Subcutaneous adipose tissue (tissue), 4 donors: ENCODE results near the gene LENG1. TPM values are rescaled to one million over a fixed set of nuclear protein-coding genes. Genes with fewer than 3 reads are reported as not detected.

Experiments
- total RNA-seq, 4 donors: library from RNA; depleted of rRNA; stranded (reverse); fragments of >200 nt; gene quantifications; one replicate each; pipeline ENCODE4 v1.1.0, GENCODE V29; 2016
- TF ChIP-seq, protein P1 (sequence below): fragments of 450-650 bp; IDR thresholded peaks from one replicate; pipeline ENCODE4 v1.5.1; 2016; ENCODE audit warnings: low read depth, mild to moderate bottlenecking, control low read depth, antibody characterized with exemption, moderate library complexity

LENG1 gene
- total RNA-seq, 4 donors from 2014 or later, result 2.9 to 12.8 (median 5.2) TPM

DNA sequence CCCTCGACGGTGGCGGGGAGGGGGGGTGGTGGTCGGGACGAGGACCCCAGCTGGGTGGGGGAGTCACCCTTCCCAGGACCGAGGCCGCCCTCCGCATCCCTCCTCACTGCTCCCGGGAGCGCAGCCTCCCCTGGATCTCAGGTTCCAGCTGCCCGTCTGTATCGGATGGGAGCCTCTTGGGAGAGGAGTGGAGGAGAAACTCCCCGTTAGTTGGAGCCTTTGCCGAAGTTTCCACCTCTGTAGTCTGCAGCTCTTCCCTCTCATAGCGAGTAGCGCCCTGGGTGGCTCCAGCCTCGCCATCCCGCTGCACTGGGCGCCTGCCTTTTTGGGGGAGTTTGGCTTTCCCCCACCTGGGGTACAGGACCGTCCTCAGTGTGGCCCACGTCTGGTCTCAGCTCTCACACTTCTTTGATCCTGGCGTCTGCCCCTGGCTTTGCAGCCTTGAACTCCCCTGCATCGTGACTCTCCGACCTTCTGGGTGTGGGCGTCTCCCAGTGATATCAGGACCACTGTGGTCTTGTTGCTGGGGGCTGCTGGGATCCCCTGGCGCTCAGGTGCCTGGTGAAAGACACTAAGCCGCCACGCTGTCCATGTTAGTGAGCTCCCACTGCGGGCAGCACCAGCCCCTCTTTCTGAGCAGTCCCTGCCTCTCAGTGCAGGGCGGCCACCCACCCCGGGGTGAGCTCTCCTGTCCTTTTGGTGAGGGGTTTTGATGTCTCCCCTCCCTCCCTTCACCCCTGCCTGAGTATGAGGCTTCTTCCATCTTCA lies 20.8 kb downstream of the LENG1 start:
- TF ChIP-seq, protein P1, sequence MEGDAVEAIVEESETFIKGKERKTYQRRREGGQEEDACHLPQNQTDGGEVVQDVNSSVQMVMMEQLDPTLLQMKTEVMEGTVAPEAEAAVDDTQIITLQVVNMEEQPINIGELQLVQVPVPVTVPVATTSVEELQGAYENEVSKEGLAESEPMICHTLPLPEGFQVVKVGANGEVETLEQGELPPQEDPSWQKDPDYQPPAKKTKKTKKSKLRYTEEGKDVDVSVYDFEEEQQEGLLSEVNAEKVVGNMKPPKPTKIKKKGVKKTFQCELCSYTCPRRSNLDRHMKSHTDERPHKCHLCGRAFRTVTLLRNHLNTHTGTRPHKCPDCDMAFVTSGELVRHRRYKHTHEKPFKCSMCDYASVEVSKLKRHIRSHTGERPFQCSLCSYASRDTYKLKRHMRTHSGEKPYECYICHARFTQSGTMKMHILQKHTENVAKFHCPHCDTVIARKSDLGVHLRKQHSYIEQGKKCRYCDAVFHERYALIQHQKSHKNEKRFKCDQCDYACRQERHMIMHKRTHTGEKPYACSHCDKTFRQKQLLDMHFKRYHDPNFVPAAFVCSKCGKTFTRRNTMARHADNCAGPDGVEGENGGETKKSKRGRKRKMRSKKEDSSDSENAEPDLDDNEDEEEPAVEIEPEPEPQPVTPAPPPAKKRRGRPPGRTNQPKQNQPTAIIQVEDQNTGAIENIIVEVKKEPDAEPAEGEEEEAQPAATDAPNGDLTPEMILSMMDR, result no peak

DNA sequence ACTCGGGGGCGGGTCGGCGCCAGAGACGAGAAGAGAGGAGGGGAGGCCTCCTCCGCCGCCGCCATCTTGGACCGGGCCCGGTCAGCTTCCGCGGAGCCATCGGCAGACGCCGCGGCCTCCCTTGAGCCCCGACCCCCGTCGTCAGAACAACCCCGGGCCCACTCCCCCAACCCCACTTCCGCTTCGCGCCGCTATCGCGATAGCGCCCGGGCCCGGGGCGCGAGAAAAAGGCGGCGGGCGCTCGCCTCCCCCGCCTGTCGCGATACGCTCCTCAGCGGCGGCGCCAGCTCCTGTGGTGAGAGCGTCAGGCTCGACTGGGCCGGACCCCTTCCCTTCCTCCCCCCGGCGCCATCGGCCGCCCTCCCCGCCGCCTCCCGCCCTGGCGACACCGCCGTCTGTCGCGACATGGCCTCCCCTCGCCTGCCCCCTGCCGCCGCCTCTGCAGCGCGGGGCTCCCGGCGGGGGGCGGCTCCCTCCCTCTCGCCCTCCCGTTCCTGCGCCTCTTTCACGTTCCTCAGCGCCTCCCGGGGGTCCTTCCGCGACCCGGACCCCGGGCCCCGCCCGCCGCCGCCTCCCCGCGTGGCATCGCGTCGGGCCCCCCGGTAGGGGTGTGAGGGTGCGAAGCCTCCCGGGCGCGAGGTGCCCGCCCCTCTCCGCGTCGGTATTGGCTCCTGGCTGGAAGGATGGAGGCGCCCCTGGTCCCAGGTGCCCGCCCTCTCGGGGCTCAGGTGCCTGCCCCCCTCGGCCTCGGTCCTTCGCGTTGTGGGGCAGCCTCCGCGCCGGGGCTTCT lies 21.6 kb downstream of the LENG1 start, which contains the start of gene CNOT3:
Gene CNOT3 (plus strand): TSS at position 64 of the 790 bp plus-strand sequence. CDS start 5,217 bp downstream, outside the sequence.
- TF ChIP-seq, protein P1, result no peak

GRCh38 chr19:54136864-54137698 lies 22.4 kb downstream of the LENG1 start:
- TF ChIP-seq, protein P1, result no peak

- TF ChIP-seq, protein P1, result no peak
Measured at GRCh38 chr19:54136086-54136863, 23.2 kb downstream of the LENG1 start.

DNA sequence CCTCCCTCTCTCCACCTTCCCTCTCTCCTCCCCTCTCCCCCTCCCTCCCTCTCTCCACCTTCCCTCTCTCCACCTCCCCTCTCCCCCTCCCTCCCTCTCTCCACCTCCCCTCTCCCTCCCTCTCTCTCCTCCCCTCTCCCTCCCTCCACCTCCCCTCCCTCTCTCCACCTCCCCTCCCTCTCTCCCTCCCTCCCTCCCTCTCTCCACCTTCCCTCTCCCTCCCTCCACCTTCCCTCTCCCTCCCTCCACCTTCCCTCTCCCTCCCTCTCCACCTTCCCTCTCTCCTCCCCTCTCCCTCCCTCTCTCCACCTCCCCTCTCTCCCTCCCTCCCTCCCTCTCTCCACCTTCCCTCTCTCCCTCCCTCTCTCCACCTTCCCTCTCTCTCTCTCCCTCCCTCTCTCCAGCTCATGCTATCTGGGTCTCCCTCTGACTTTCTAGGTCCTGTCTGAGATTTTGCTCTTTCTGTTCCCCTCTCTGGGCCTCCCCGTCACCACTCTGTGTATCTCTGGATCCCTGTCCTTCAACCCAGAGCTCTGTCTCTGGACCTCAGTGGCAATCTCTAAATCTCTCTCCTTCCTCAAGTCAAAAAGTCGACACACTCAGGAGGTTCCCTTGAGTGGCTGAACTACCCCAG lies 25.4 kb downstream of the LENG1 start:
- TF ChIP-seq, protein P1, result no peak

DNA sequence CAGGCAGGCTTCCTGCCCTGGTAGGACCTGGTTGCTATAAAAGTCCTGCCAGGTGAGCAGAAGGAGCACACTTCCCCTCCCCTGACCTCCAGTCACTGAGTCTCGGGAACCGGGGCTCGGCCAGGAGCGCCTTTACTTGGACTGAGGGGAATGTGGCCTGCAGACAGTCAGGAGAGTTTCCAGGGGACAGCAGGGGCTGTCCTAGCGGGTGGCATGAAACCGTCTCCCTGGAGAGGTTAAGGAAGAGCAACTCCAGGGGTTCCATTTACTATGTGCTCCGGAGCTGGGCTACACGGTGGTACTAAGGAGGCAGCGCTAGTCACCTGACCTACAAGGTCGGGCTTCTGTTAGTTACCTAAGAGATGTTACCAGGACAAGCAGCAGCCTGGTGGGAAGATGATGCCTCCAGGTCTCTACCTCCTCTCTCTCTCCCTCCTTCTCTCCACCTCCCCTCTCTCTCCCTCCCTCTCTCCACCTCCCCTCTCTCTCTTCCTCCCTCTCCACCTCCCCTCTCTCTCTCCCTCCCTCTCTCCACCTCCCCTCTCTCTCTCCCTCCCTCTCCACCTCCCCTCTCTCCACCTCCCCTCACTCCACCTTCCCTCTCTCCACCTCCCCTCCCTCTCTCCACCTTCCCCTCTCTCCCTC lies 26.1 kb downstream of the LENG1 start:
- TF ChIP-seq, protein P1, result no peak
